Fibroblast of mammary gland (primary cell): ENCODE results near the gene UBA7.
A peak's percentile ranks its signal among the peaks of the same experiment; 100 is the strongest.

ENCODE experiments used
- DNase-seq: peaks from one replicate; pipeline ENCODE4 v3.0.0-alpha.2; 2010; ENCODE audit warnings: low read depth
- H3K4me3 ChIP-seq: 2 replicates; pipeline ENCODE4 v1.5.1; 2011; ENCODE audit warnings: low read depth, mild to moderate bottlenecking, low read length, moderate library complexity; ENCODE audit not compliant: control insufficient read depth
- CTCF ChIP-seq: conservative IDR thresholded peaks from 2 replicates; pipeline ENCODE4 v1.5.1; 2011; ENCODE audit warnings: low read depth, low read length, inconsistent platforms; ENCODE audit not compliant: control insufficient read depth, insufficient read depth

The UBA7 gene

GRCh38 chr3:49769286-49769915, 44.4 kb downstream of the UBA7 start:
- peak; percentile 41 for DNase-seq
- no peak overlapping the region for H3K4me3 ChIP-seq
- no peak for TF ChIP-seq CTCF

GRCh38 chr3:49763981-49764380, 49.8 kb downstream of the UBA7 start:
- TF ChIP-seq CTCF, result no peak
- H3K4me3 ChIP-seq, result no peak overlapping the region
- no peak for DNase-seq

GRCh38 chr3:49761661-49762060, 52.1 kb downstream of the UBA7 start:
- no peak for DNase-seq
- no peak overlapping the region for H3K4me3 ChIP-seq
- TF ChIP-seq CTCF, result no peak

GRCh38 chr3:49759226-49759625, 54.5 kb downstream of the UBA7 start:
- TF ChIP-seq CTCF, result no peak
- no peak for DNase-seq
- H3K4me3 ChIP-seq, result no peak overlapping the region

- DNase-seq, result no peak
- no peak for TF ChIP-seq CTCF
- no peak overlapping the region for H3K4me3 ChIP-seq
These were observed 56.6 kb downstream of the UBA7 start for GRCh38 chr3:49757197-49757596.

- no peak overlapping the region for H3K4me3 ChIP-seq
- TF ChIP-seq CTCF, result no peak
- no peak for DNase-seq
These were observed 57.7 kb downstream of the UBA7 start for GRCh38 chr3:49756036-49756435.
